ENCODE results near the gene PTP4A2.
"Not testable (repeated sequence)": the region's sequence is repeated elsewhere in the genome, so short reads cannot be mapped to it uniquely, and the experiment has no call there.

The PTP4A2 gene

GRCh38 chr1:31949862-31950261 is 11.7 kb upstream of the PTP4A2 start:
- DNase-seq (ENCODE audit: low read depth) = no peak

- not testable (repeated sequence) for DNase-seq (ENCODE audit: low read depth)
These were observed 7.5 kb upstream of the PTP4A2 start for GRCh38 chr1:31945677-31946076.

- peak; percentile 74 for DNase-seq (ENCODE audit: low read depth)
These were observed 6.3 kb upstream of the PTP4A2 start for GRCh38 chr1:31944205-31945089.

GRCh38 chr1:31943546-31944184 is 5.5 kb upstream of the PTP4A2 start:
- DNase-seq (ENCODE audit: low read depth) = no peak

- not testable (repeated sequence) for DNase-seq (ENCODE audit: low read depth)
These were observed 3.9 kb upstream of the PTP4A2 start for GRCh38 chr1:31942061-31942460.

- DNase-seq (ENCODE audit: low read depth) = peak; percentile 56
These were observed 1.5 kb upstream of the PTP4A2 start for GRCh38 chr1:31939484-31940329.

GRCh38 chr1:31937300-31938183 is 626 bp downstream of the PTP4A2 start:
- DNase-seq (ENCODE audit: low read depth) = peak; percentile 71

GRCh38 chr1:31936981-31937299 is 1.2 kb downstream of the PTP4A2 start:
- DNase-seq (ENCODE audit: low read depth) = no peak

- no peak for DNase-seq (ENCODE audit: low read depth)
These were observed 1.7 kb downstream of the PTP4A2 start for GRCh38 chr1:31936278-31936980.

- no peak for DNase-seq (ENCODE audit: low read depth)
These were observed 3.2 kb downstream of the PTP4A2 start for GRCh38 chr1:31934706-31935629.

- DNase-seq (ENCODE audit: low read depth) = no peak
These were observed 5.5 kb downstream of the PTP4A2 start for GRCh38 chr1:31932491-31933316.

- no peak for DNase-seq (ENCODE audit: low read depth)
These were observed 6.5 kb downstream of the PTP4A2 start for GRCh38 chr1:31931593-31932225.

GRCh38 chr1:31930836-31931592 is 7.2 kb downstream of the PTP4A2 start:
- DNase-seq (ENCODE audit: low read depth) = no peak

- no peak for DNase-seq (ENCODE audit: low read depth)
These were observed 10.5 kb downstream of the PTP4A2 start for GRCh38 chr1:31927661-31927980.

- DNase-seq (ENCODE audit: low read depth) = no peak
These were observed 11.1 kb downstream of the PTP4A2 start for GRCh38 chr1:31926853-31927660.

- no peak for DNase-seq (ENCODE audit: low read depth)
These were observed 11.9 kb downstream of the PTP4A2 start for GRCh38 chr1:31926252-31926651.

GRCh38 chr1:31925824-31926223 is 12.3 kb downstream of the PTP4A2 start:
- DNase-seq (ENCODE audit: low read depth) = not testable (repeated sequence)
